GM19238 (cell line): ENCODE data around the gene POLR2I.
"Not testable (repeated sequence)": the region's sequence is repeated elsewhere in the genome, so short reads cannot be mapped to it uniquely, and the experiment has no call there.

Source experiments
- DNase-seq: peaks from one replicate; pipeline ENCODE4 v3.0.0; 2011; ENCODE audit warnings: low spot score; ENCODE audit not compliant: insufficient read length

The POLR2I gene

DNA sequence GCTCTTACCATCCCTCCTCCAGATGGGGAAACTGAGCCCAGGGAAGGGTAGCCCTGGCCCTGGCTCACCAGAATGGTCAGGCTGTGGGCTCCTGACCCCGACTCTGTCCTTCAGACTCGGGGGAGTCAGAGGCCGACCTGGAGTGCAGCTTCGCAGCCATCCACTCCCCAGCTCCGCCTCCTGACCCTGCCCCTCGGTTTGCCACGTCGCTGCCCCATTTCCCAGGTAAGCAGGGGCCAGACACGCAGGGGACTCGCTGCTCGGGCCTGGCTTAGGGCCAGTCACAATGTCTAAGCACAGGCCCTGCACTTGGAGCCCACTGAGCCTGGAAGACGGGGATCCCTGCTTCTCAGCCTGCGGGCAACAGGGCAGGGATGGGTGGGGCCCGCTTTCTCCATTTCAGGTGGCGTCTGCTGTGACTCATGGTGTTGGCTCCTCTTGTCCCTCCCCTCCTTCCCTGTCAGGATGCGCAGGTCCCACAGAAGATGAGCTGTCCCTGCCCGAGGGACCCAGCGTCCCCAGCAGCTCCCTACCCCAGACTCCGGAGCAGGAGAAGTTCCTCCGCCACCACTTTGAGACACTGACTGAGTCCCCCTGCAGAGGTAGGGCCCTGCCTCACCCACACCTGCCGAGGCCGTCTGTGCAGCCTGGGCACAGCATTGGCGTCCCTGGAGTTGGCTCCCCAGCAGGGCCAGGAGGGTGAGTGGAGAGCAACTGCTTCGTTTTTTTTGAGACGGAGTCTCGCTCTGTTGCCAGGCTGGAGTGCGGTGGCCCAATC lies 12.9 kb downstream of the POLR2I start:
- DNase-seq, result no peak

DNA sequence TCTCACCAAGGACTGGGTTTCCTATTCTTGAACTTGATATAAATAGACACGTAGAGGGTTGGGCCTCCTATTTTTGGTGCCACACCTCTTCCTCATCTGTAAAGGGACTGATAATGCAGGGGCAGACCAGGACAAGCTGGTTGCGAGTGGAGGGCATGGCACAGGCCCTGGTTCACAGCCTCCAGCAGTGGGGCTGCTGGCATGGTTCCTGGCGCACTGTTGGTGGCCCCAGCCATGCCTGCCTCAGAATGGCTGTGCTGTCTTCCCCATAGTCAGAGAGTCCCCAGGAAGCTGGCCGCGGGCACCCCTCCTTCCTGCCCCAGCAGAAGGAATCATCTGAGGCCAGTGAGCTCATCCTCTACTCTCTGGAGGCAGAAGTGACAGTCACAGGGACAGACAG lies 14.2 kb downstream of the POLR2I start:
- DNase-seq, result no peak

DNA sequence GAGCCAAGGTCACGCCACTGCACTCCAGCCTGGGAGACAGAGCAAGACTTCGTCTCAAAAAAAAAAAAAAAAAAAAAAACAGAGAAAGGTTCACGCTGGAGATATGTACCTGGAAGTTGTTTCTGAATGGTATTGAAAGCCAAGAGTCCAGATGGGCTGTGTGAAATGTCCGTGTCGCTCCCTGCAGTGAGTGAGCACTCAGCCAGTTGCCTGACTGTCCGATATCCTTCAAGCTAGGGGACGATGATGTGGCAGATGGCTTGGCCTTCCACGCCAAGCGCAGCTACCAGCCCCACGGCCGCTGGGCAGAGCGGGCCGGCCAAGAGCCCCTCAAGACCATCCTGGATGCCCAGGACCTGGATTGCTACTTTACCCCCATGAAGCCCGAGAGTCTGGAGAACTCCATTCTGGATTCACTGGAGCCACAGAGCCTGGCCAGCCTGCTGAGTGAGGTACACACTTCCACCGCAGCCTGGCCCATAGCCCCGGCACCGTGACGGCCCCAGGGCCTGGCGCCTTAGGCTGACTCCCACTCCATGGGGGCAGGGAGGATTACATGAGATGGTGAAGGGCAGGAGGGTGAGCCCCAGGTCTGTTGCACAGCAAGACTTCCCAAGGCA lies 15.4 kb downstream of the POLR2I start:
- no peak for DNase-seq

DNA sequence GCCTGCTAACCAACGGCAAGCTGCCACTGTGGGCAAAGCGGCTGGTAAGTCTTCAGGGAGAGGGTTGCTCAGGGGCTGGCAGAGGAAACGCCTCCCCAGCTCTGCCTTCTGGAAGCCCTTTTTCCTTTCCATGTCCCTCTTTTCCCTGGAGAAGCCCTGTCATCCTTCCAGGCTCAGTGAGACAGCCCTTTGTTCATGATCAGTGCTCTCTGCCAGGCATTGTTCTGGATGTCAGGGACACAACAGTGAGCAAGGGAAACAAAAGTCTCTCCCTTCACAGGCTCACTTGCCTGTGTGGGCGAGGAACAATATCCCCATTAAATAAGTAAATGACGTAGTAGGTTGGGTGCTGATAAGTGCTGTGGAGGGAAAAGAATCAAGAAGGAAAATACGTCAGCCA lies 17.6 kb downstream of the POLR2I start:
- no peak for DNase-seq

DNA sequence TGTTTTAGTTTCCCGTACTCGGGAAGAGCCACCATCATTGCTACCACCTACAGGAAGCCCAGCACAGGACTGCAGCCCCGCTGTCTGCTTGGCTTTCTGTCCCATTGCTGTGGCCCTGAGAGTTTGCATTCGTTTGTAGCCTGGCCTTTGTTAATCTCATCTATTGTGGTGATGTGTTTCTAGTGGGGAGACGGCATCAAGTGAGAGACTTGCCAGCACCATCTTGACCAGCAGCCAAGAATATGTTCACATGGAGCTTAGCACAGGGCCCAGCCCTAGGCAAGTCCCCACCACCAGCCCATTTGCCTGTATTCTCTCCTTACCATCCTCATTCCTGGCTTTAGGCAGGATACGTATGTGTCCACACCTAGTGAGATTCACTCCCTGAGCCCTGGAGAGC lies 21.0 kb downstream of the POLR2I start:
- DNase-seq, result no peak

DNA sequence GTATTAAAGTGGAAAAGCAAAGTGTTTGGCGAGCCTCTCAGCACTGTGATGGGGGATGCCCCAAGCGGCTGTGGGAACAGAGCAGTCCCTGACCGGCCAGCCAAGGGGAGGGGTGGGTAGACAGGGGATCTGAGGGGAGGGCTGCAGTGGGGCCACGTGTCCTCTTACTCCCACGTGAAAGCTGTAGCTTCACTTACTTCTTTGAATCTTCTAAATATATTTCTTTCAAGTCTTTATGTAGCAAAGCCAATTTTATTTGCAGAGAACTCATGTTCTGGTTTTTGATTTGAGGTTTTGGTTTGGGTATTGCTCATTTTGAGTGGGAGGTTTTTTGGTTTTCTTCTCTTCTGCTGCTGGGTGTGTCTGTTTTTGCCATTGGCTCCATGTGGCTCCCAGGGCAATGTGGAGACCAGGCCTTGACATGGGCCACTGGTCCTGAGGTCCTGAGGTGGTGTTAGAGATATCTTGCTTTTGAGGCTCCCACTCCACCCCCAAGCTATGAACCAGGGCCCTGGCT lies 21.5 kb downstream of the POLR2I start:
- no peak for DNase-seq

DNA sequence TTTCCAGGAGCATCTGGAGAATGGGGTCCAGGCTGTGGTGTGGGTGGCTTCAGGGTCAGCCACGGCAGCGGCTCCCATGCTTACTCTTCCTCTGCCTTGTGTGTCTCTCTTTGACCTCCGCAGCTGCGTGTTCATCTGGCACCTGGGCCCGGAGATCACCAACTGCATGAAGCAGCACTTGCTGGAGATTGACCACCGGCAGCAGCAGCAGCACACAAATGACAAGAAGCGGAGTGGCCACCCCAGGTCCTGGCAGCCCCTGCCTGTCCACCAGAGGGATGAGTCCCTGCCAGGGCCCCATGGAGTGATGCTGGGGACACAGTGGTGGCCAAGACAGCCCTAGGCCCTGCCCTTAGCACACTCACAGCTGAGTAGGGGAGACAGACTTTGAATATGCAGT lies 22.1 kb downstream of the POLR2I start:
- no peak for DNase-seq

DNA sequence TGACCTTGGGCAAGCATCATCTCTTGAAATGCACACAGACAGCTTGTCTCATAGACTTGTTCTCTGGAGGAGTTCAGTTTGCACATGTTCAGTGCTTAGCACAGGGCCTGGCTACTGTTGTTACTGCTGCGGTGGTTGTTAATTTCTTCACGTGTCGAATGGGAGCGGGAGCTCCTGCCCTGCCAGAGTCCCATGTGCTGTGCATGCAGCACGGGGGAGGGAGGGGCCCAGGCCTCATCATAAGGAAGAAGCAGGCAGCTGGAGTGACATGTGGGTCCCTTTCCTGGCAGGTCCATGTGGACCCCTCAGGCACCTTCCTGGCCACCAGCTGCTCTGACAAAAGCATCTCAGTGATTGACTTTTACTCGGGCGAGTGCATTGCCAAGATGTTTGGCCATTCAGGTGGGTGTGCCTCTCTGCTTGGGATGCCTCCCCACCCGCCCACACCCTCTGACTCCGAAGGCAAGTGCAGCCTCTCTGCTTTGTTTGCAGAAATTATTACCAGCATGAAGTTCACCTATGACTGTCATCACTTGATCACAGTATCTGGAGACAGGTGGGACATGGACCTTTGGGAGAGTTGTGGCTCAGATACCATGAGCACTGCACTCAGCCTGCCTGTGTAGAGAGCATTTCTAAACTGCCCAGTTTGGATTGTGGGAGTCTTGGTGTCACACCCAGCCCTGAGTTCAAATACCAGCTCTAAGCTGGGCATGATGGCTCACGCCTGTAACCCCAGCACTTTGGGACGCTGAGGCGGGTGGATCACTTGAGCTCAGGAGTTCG lies 23.6 kb downstream of the POLR2I start:
- DNase-seq, result no peak

DNA sequence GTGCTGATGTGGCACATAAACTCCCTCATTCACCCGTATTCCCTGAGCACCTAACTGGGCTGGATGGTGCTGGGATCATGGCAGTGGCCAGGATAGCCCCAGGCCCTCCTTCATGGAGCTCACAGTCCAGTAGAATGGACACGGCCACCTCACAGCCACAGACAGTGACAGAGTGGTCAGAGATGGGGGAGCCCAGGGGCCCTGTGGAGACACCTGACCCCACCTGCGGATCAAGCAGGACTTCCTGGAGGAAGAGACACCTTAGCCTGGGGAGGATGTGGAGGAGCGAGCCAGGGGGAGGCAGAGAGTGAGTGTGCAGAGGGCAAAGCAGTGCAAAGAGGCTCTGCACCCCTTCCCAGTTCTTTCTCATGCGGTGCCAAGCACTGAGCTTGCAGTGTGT lies 24.8 kb downstream of the POLR2I start:
- DNase-seq, result no peak

DNA sequence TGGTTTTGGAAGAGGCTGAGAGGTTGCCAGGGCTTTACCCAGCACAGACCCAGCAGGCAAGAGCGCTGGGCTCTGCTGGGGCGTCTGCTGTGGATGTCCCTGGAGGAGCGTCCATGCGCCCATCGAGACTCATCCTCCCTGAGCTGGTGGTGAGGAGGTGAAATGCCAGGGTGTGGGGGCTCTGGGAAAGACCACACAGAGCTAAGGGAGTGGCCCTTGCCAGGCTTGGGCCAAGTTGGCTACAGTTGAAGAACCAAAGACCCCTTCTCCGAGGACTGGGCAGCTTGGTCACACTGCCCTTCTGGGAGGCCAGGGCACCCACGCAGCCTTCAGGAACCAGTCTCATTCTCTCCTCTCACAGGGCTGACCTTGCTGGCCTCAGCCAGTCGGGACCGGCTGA lies 28.3 kb downstream of the POLR2I start:
- no peak for DNase-seq

DNA sequence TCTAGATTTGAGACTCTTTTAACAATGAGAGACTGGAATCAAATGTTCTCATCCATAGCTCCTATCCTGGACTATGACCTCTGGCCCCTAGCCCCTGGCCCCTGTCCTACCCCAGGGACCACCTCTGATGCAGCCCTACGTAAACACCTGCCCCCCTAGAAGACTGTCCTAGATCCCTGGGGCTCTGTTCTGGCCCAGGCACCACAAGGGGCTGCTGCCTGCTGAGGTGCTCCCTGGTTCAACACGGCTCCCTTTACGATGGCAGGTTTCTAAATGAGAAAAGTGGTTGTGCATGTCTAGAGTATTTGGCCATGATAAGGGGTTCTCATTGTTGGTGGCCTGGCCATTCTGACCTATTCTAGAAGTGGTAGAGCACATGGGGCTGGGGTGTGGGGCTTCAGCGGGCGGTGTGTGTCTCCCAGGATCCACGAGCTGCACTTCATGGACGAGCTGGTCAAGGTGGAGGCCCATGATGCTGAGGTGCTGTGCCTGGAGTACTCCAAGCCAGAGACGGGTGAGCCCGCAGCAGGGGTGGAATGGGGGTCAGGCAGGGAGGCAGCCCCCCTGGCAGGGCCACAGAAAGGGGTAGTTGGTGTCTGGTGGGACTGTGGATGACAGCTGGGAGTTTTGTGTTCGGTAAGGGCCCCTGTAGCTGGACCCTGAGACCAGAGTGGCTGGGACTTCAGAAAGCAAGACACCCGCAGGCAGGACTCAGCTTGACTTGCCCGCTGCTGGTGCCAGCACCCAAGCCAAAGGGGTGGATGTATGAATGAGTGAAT lies 30.3 kb downstream of the POLR2I start:
- DNase-seq, result no peak

DNA sequence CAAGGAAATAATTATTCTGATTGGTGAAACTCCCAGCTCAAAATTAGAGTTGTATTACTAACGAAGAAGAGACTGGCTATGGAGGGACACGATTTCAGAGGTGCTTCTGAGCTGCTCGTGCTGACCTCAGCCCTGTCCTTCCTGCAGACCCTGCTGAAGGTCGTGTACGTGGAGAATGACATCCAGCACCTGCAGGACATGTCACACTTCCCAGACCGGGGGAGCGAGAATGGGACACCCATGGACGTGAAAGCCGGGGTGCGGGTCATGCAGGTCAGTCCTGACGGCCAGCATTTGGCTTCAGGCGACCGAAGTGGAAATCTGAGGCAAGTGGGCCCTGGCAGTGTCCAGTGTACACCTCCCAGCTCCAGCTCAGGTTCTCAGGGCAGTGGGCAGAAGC lies 31.8 kb downstream of the POLR2I start:
- no peak for DNase-seq

DNA sequence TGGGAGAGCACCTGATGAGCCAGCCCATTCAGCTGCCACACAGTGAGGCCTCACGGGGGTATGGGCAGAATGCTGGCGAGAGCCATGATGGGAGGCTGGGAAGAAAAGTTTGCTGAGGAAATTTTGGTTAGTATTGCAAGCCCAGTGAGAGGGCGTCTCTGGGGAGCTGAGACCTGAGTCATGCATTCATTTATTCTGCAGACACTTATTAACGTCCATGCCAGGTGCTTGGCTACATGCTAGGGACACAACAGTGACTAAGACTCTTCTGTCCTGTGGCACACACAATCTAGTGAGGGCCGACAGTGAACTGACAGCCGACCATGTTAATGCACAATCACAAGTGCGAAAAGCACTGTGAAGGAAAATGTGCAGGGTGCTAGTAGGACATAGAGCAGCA lies 32.8 kb downstream of the POLR2I start:
- no peak for DNase-seq

DNA sequence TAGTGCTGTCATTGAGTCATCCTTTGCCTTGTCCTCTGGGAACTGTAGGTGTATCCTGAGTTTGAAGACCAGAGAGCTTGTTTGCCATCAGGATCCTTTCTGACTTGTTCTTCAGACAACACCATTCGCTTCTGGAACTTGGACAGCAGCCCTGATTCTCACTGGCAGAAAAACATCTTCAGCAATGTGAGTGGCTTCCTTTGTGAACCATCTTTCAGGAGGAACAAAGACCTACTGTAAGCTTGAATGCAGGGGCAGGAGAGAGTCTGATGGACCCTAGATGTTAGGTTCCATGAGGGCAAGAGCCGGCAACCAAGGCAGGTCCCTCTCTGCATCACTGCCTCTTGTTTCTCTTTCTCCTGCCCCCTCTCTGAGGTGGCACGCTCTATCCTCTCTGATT lies 33.3 kb downstream of the POLR2I start:
- DNase-seq, result no peak

DNA sequence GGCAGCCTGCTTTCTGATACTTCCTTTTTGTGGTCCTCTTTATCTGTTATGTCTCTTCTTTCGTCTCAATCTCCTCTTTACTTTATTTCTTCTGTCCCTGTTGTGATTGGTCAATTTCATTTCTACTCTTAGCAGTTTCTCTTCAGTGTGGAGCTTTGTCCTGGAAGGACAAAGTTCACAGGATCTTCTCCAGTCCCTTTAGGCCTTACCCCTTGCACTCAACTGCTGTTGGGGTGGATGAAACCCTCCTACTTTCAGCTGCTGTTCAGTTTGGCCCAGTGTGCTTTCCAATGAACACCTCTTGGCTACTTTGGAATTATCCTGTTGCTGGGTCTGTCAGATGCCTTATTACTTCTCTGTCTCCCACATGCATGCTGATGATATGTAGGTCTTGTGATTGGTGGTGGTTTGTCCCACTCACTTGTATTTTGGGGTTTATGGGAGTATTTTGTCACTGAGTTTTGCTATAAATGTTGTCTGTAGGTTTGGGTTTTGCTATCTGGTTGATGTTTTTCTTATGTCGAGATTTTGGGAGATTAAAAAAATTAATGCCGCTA lies 35.2 kb downstream of the POLR2I start:
- DNase-seq, result no peak

DNA sequence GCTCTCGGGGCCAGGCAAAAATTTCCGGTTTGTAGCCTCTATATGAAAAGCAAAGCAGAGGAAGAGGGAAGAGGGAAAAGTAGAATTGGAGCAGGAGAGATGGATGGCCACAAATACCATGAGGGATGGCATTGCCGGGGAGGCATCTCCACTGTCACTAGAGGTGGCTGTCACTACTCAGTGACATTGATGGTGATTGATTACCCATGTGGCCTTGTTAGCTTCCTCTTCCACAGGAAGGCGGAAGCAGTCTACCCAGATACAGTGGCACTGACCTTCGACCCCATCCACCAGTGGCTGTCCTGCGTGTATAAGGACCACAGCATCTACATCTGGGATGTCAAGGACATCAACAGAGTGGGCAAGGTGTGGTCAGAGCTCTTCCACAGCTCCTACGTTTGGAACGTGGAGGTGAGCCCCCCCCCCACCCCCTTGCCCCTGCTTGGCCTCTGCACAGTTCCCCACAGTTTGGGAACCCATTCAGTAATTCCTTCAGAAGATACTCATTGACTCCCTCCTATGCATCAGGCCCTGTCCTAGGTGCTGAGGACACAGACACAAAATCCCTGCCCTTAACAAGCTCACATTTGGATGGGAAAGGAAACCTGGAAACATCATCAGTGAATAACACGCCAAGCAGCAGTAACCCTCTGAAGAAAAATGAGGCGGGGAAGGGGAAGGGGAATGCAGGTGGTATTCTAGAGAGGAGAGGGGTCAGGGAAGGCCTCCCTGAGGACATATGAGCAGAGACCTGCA lies 41.4 kb downstream of the POLR2I start:
- DNase-seq, result no peak

DNA sequence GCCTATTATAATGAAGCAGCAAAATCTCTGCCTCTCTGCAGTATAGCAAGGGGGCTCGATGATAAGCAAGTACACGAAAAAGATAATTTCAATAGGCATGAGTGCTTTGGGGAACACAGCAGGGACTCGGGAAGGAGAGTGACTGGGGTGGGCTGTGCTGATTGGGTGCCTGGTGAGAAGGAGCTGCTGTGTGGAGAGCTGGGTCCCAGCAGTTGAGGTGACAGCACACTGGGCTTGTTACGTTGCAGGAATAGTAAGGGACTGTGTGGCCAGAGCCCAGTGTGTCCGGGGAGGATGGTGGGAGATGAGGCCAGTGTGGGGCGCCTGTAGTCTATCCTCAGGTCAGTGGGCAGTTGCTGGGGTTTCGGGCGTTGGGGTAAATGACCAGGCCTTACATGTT lies 42.6 kb downstream of the POLR2I start:
- no peak for DNase-seq

DNA sequence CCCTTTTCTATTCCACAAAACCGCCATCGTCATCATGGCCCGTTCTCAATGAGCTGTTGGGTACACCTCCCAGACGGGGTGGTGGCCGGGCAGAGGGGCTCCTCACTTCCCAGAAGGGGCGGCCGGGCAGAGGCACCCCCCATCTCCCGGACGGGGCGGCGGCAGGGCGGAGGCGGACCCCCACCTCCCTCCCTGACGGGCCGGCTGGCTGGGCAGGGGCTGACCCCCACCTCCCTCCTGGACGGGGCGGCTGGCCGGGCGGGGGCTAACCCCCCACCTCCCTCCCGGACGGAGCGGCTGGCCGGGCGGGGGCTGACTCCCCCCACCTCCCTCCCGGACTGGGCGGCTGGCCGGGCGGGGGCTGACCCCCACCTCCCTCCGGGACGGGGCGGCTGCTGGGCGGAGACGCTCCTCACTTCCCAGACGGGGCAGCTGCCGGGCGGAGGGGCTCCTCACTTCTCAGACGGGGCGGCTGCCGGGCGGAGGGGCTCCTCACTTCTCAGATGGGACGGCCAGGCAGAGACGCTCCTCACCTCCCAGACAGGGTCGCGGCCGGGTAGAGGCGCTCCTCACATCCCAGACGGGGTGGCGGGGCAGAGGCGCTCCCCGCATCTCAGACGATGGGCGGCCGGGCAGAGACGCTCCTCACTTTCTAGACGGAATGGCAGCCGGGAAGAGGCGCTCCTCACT lies 45.7 kb downstream of the POLR2I start:
- DNase-seq, result not testable (repeated sequence)

DNA sequence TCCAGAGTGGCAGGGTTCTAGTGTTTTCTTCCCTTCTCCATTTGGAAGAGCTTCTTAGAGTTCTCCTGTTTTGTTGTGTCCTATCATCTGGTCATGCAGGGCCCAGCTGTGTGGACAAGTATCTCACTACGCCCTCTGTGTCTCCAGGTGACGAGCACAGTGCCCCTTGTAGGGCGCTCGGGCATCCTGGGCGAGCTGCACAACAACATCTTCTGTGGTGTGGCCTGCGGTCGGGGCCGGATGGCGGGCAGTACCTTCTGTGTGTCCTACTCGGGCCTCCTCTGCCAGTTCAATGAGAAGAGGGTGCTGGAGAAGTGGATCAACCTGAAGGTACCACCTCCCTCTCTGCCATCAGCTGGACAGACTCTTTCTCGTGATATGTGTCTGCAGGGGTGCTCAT lies 47.0 kb downstream of the POLR2I start:
- no peak for DNase-seq

DNA sequence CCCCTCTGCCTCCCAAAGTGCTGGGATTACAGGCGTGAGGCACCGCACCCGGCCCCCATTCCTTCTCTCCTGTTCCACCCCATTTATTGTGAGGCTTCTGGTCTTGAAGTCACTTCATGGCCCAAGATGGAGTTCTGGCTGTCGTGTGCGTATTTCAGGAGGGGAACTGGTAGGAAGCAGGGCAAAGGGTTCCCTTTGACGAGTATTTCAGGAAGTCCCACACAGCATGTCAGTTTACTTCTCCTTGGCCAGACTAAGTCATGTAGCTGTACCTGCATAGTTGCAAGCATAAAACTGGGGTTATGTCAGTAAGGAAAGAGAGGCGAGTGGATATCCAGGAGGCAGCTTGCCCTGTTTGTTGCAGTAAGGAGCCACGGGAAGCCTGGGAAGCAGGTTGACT lies 49.8 kb downstream of the POLR2I start:
- DNase-seq, result no peak
